Measurements from ENCODE around the gene SMIM8.
A peak's percentile ranks its signal among the peaks of the same experiment; 100 is the strongest.

Gene SMIM8, protein sequence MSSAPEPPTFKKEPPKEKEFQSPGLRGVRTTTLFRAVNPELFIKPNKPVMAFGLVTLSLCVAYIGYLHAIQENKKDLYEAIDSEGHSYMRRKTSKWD

GRCh38 chr6:87322304-87323212 is at the start of gene SMIM8:
Gene SMIM8, plus strand, starts transcription at chr6:87322588. Its CDS starts 14,444 bp downstream, at chr6:87337032.
- Histone ChIP-seq H3K4me3 (ENCODE audit: low read depth in 1 of 5, low read length in 5 of 5) (peak within 1 kb of the TSS; percentile 94 to 100 (median 99)), H3K27me3 (ENCODE audit: control insufficient read depth in 5 of 5, insufficient read depth in 4 of 5, low read length in 5 of 5) (no peaks in the 10 kb centered on the region), H3K36me3 (ENCODE audit: control insufficient read depth in 5 of 5, insufficient read depth in 5 of 5, low read length in 5 of 5) (no peaks in the 10 kb centered on the region), H3K4me1 (ENCODE audit: control insufficient read depth in 5 of 5, insufficient read depth in 5 of 5, low read length in 5 of 5) (peaks cover 0 to 12% (median 9%) of the 10 kb centered on the region in 5 donors), H3K9me3 (ENCODE audit: control insufficient read depth in 5 of 5, low read length in 5 of 5) (no peaks in the 10 kb centered on the region), H3K9ac (ENCODE audit: low read length in 5 of 5) (peak within 1 kb of the TSS; percentile 92 to 98 (median 97)), H3K27ac (ENCODE audit: low read depth, low read length) (peak within 1 kb of the TSS; percentile 50)

- Histone ChIP-seq H3K27me3 (ENCODE audit: control insufficient read depth in 5 of 5, insufficient read depth in 4 of 5, low read length in 5 of 5) (no peaks in the 10 kb centered on the region), H3K27ac (ENCODE audit: low read depth, low read length) (no peak overlapping the region), H3K36me3 (ENCODE audit: control insufficient read depth in 5 of 5, insufficient read depth in 5 of 5, low read length in 5 of 5) (no peaks in the 10 kb centered on the region), H3K4me3 (ENCODE audit: low read depth in 1 of 5, low read length in 5 of 5) (no peak overlapping the region), H3K9me3 (ENCODE audit: control insufficient read depth in 5 of 5, low read length in 5 of 5) (no peaks in the 10 kb centered on the region), H3K4me1 (ENCODE audit: control insufficient read depth in 5 of 5, insufficient read depth in 5 of 5, low read length in 5 of 5) (peaks cover 0 to 4% (median 0%) of the 10 kb centered on the region in 5 donors), H3K9ac (ENCODE audit: low read length in 5 of 5) (no peak overlapping the region)
These were observed 47.6 kb upstream of the SMIM8 start for GRCh38 chr6:87274660-87275274.

GRCh38 chr6:87276624-87277023 is 45.8 kb upstream of the SMIM8 start:
- Histone ChIP-seq H3K36me3 (ENCODE audit: control insufficient read depth in 5 of 5, insufficient read depth in 5 of 5, low read length in 5 of 5) (no peaks in the 10 kb centered on the region), H3K4me1 (ENCODE audit: control insufficient read depth in 5 of 5, insufficient read depth in 5 of 5, low read length in 5 of 5) (peaks cover 0 to 4% (median 0%) of the 10 kb centered on the region in 5 donors), H3K9me3 (ENCODE audit: control insufficient read depth in 5 of 5, low read length in 5 of 5) (no peaks in the 10 kb centered on the region), H3K9ac (ENCODE audit: low read length in 5 of 5) (no peak overlapping the region), H3K27me3 (ENCODE audit: control insufficient read depth in 5 of 5, insufficient read depth in 4 of 5, low read length in 5 of 5) (no peaks in the 10 kb centered on the region), H3K4me3 (ENCODE audit: low read depth in 1 of 5, low read length in 5 of 5) (no peak overlapping the region), H3K27ac (ENCODE audit: low read depth, low read length) (no peak overlapping the region)

DNA sequence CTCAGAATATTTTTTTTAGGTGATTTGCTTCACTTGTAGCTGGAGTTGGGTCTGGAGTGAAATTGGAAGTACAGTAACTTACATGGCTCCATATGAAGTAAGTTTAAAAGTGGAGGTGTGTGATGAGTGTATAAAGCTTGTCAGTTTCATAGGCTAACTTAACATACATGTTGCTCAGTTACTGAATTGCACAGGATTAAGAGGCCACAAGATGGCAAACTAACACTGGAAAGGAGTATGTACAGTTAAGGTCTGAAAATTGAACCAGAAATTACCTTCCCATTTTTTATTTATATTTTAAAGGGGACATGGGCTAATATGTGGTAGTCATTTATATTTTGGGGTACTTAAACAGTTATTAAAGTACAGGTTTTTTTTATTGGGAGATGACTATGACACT is 45.3 kb upstream of the SMIM8 start:
- Histone ChIP-seq H3K4me3 (ENCODE audit: low read depth in 1 of 5, low read length in 5 of 5) (no peak overlapping the region), H3K9me3 (ENCODE audit: control insufficient read depth in 5 of 5, low read length in 5 of 5) (no peaks in the 10 kb centered on the region), H3K9ac (ENCODE audit: low read length in 5 of 5) (no peak overlapping the region), H3K4me1 (ENCODE audit: control insufficient read depth in 5 of 5, insufficient read depth in 5 of 5, low read length in 5 of 5) (peaks cover 0 to 4% (median 0%) of the 10 kb centered on the region in 5 donors), H3K27ac (ENCODE audit: low read depth, low read length) (no peak overlapping the region), H3K27me3 (ENCODE audit: control insufficient read depth in 5 of 5, insufficient read depth in 4 of 5, low read length in 5 of 5) (no peaks in the 10 kb centered on the region), H3K36me3 (ENCODE audit: control insufficient read depth in 5 of 5, insufficient read depth in 5 of 5, low read length in 5 of 5) (no peaks in the 10 kb centered on the region)

GRCh38 chr6:87279196-87279595 is 43.2 kb upstream of the SMIM8 start:
- H3K27me3 ChIP-seq (ENCODE audit: control insufficient read depth in 5 of 5, insufficient read depth in 4 of 5, low read length in 5 of 5), result no peaks in the 10 kb centered on the region
- H3K9ac ChIP-seq (ENCODE audit: low read length in 5 of 5), result no peak overlapping the region
- H3K4me3 ChIP-seq (ENCODE audit: low read depth in 1 of 5, low read length in 5 of 5), result no peak overlapping the region
- H3K4me1 ChIP-seq (ENCODE audit: control insufficient read depth in 5 of 5, insufficient read depth in 5 of 5, low read length in 5 of 5), result peaks cover 0 to 3% (median 0%) of the 10 kb centered on the region in 5 donors
- no peaks in the 10 kb centered on the region for H3K36me3 ChIP-seq (ENCODE audit: control insufficient read depth in 5 of 5, insufficient read depth in 5 of 5, low read length in 5 of 5)
- no peaks in the 10 kb centered on the region for H3K9me3 ChIP-seq (ENCODE audit: control insufficient read depth in 5 of 5, low read length in 5 of 5)
- no peak overlapping the region for H3K27ac ChIP-seq (ENCODE audit: low read depth, low read length)

GRCh38 chr6:87281426-87281825 is 41.0 kb upstream of the SMIM8 start:
- no peaks in the 10 kb centered on the region for H3K27me3 ChIP-seq (ENCODE audit: control insufficient read depth in 5 of 5, insufficient read depth in 4 of 5, low read length in 5 of 5)
- no peaks in the 10 kb centered on the region for H3K36me3 ChIP-seq (ENCODE audit: control insufficient read depth in 5 of 5, insufficient read depth in 5 of 5, low read length in 5 of 5)
- no peak overlapping the region for H3K4me3 ChIP-seq (ENCODE audit: low read depth in 1 of 5, low read length in 5 of 5)
- H3K27ac ChIP-seq (ENCODE audit: low read depth, low read length), result no peak overlapping the region
- H3K9ac ChIP-seq (ENCODE audit: low read length in 5 of 5), result no peak overlapping the region
- H3K4me1 ChIP-seq (ENCODE audit: control insufficient read depth in 5 of 5, insufficient read depth in 5 of 5, low read length in 5 of 5), result peaks cover 0 to 3% (median 0%) of the 10 kb centered on the region in 5 donors
- H3K9me3 ChIP-seq (ENCODE audit: control insufficient read depth in 5 of 5, low read length in 5 of 5), result no peaks in the 10 kb centered on the region

- H3K4me3 ChIP-seq (ENCODE audit: low read depth in 1 of 5, low read length in 5 of 5), result no peak overlapping the region
- H3K27ac ChIP-seq (ENCODE audit: low read depth, low read length), result no peak overlapping the region
- peaks cover 0 to 3% (median 0%) of the 10 kb centered on the region in 5 donors for H3K4me1 ChIP-seq (ENCODE audit: control insufficient read depth in 5 of 5, insufficient read depth in 5 of 5, low read length in 5 of 5)
- H3K36me3 ChIP-seq (ENCODE audit: control insufficient read depth in 5 of 5, insufficient read depth in 5 of 5, low read length in 5 of 5), result no peaks in the 10 kb centered on the region
- H3K9me3 ChIP-seq (ENCODE audit: control insufficient read depth in 5 of 5, low read length in 5 of 5), result no peaks in the 10 kb centered on the region
- no peaks in the 10 kb centered on the region for H3K27me3 ChIP-seq (ENCODE audit: control insufficient read depth in 5 of 5, insufficient read depth in 4 of 5, low read length in 5 of 5)
- H3K9ac ChIP-seq (ENCODE audit: low read length in 5 of 5), result no peak overlapping the region
These were observed 39.6 kb upstream of the SMIM8 start for GRCh38 chr6:87282743-87283142.

DNA sequence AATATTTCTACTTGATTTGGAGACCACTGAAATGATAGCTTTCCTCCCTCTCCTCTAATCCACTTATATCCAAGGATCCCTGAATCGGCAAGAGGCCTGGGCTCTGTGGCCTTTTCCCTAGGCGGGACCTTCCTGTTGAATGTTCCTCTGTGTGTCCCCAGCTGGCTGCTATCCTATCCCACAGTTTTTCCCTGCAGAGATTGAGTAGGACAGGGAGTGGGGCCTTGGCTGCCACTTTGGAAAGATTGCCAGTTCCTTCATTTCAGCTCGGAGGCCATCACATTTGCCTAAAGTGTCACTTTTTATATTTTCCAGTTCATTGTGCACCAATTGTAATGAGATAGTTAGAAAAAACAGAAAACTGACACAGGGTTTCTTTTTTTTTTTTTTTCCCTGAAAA is 38.9 kb upstream of the SMIM8 start:
- no peak overlapping the region for H3K27ac ChIP-seq (ENCODE audit: low read depth, low read length)
- no peaks in the 10 kb centered on the region for H3K36me3 ChIP-seq (ENCODE audit: control insufficient read depth in 5 of 5, insufficient read depth in 5 of 5, low read length in 5 of 5)
- no peak overlapping the region for H3K9ac ChIP-seq (ENCODE audit: low read length in 5 of 5)
- no peaks in the 10 kb centered on the region for H3K27me3 ChIP-seq (ENCODE audit: control insufficient read depth in 5 of 5, insufficient read depth in 4 of 5, low read length in 5 of 5)
- H3K4me3 ChIP-seq (ENCODE audit: low read depth in 1 of 5, low read length in 5 of 5), result no peak overlapping the region
- H3K4me1 ChIP-seq (ENCODE audit: control insufficient read depth in 5 of 5, insufficient read depth in 5 of 5, low read length in 5 of 5), result peaks cover 0 to 3% (median 0%) of the 10 kb centered on the region in 5 donors
- H3K9me3 ChIP-seq (ENCODE audit: control insufficient read depth in 5 of 5, low read length in 5 of 5), result no peaks in the 10 kb centered on the region

DNA sequence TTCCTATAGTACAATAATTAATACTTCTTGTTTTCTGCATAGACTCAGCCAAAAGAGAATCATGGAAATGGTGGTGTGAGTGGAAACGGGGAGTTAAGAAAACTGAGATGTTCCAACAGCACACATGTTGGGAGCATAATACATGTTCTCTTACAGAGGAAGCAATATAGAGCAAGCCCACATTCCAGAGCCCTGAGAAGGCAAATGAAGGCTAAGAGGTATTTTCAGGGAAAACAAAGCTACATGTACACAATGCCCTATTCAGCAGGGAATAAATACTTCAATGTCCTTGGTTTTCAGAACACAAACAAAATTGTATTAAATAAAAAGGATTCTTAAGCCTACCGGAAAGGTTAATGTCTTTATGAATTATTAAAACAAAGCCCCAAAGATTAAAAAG is 35.1 kb upstream of the SMIM8 start:
- H3K9me3 ChIP-seq (ENCODE audit: control insufficient read depth in 5 of 5, low read length in 5 of 5), result no peaks in the 10 kb centered on the region
- H3K4me1 ChIP-seq (ENCODE audit: control insufficient read depth in 5 of 5, insufficient read depth in 5 of 5, low read length in 5 of 5), result peaks cover 0 to 3% (median 0%) of the 10 kb centered on the region in 5 donors
- H3K27ac ChIP-seq (ENCODE audit: low read depth, low read length), result no peak overlapping the region
- H3K9ac ChIP-seq (ENCODE audit: low read length in 5 of 5), result no peak overlapping the region
- H3K4me3 ChIP-seq (ENCODE audit: low read depth in 1 of 5, low read length in 5 of 5), result no peak overlapping the region
- H3K27me3 ChIP-seq (ENCODE audit: control insufficient read depth in 5 of 5, insufficient read depth in 4 of 5, low read length in 5 of 5), result no peaks in the 10 kb centered on the region
- no peaks in the 10 kb centered on the region for H3K36me3 ChIP-seq (ENCODE audit: control insufficient read depth in 5 of 5, insufficient read depth in 5 of 5, low read length in 5 of 5)

DNA sequence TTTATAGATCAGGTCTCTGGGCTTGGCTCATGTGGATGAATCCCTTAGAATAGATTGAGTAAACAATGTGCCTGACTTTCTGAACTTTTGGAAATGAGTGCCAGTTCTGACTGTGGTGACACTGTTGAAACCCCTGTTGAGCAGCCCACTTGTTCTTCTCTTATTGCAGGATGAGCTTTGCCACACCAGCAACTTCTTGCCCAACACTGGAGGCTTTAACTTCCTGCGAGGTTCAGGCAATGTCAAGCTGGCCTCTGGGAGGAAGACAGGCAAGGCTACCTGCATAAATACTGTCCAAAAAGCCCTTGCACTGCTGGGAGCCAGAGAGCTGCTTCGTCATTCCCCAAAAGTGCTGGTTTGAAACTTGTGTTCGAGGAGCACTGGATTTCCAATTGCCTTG is 32.8 kb upstream of the SMIM8 start:
- H3K9me3 ChIP-seq (ENCODE audit: control insufficient read depth in 5 of 5, low read length in 5 of 5), result no peaks in the 10 kb centered on the region
- no peaks in the 10 kb centered on the region for H3K27me3 ChIP-seq (ENCODE audit: control insufficient read depth in 5 of 5, insufficient read depth in 4 of 5, low read length in 5 of 5)
- no peak overlapping the region for H3K9ac ChIP-seq (ENCODE audit: low read length in 5 of 5)
- no peak overlapping the region for H3K4me3 ChIP-seq (ENCODE audit: low read depth in 1 of 5, low read length in 5 of 5)
- H3K27ac ChIP-seq (ENCODE audit: low read depth, low read length), result no peak overlapping the region
- H3K36me3 ChIP-seq (ENCODE audit: control insufficient read depth in 5 of 5, insufficient read depth in 5 of 5, low read length in 5 of 5), result no peaks in the 10 kb centered on the region
- no peaks in the 10 kb centered on the region for H3K4me1 ChIP-seq (ENCODE audit: control insufficient read depth in 5 of 5, insufficient read depth in 5 of 5, low read length in 5 of 5)
